Left hindlimb (tissue), 1 donor: ENCODE data around the gene STON1.
"Not testable (repeated sequence)": the region's sequence is repeated elsewhere in the genome, so short reads cannot be mapped to it uniquely, and the experiment has no call there.

Experiments used
- DNase-seq: peaks from one replicate; pipeline ENCODE4 v3.0.0-alpha.2; 2018

STON1 gene

GRCh38 chr2:48528431-48528830 lies 1.5 kb upstream of the STON1 start:
- no peak for DNase-seq

GRCh38 chr2:48529194-48529593 lies 760 bp upstream of the STON1 start:
- DNase-seq, result peak; percentile 50

DNA sequence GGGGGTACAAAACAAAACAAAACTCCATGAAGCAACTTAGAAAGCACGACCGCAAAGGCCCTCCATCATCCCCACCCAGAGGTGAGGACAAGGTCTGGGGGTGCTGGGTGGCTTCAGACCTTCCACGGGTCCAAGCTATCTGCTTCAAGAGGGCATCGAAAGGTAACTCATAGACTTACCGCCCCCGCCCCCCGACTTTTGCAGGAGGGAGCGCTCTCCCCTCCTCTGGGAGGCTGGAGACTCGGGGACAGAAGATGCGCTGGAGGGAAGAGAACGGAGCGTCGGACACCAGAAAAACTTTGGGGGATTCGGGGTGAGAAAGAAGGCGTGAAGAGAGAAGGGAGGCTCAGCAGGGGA lies 300 bp upstream of the STON1 start:
- DNase-seq, result no peak

DNA sequence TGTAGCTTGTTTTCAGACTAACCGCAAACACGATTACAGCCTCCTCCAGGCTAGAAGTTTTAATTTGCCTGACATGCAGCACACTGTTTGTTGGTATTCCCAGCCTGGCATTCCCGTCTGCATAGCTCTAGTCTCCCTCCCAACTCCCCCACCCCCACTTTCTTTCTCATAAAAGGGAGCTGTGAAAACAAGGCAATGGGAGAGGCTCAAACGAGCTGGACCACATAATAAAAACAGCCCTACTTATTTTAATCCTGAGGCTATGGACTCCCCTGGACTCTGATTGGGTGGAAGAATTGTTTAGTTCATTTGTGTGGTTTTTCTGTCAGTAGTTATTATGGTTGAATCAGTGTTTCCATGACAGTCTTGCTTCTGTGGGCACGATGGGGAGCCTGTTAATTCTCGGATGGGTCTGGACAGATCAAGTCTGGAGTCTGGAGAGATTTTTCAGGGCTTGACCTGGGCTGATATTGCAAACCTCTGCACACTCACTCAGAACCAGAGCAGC lies 1.2 kb downstream of the STON1 start:
- peak; percentile 69 for DNase-seq

DNA sequence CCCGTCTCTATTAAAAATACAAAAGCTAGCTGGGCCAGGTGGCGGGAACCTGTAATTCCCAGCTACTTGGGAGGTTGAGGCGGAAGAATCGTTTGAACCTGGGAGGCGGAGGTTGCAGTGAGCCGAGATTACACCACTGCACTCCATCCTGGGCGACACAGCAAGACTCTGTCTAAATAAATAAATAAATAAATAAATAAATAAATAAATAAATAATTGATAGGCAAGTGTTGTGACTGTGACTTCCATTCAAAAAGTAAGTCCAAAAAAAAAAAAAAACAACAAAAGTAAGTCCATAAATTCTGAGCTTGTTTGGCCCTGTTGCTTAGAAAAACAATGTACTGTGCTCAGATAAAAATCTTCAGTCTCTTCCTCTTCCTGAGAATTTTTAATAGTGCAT lies 2.2 kb downstream of the STON1 start:
- no peak for DNase-seq

- DNase-seq, result no peak
Observed at GRCh38 chr2:48532824-48533223, 2.9 kb downstream of the STON1 start.

DNA sequence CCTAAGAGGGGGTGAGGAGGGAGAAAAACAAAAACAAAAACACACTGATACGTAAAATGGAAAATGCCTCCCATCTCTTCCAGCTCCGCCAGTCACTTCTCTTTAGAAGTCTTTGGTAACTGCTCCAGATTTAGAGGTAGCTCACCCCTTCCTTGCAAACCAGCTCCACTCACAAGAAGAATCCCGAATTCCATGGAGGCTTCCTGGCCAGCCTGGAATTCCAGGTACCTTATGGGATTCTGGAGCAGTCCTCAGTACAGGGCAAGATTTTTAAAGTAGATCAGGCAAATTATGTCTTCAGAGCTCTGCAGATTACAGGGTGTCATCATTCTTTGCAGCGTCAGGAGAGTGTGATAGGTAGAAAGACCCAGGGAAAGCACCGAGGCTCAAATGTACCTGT lies 4.8 kb downstream of the STON1 start:
- no peak for DNase-seq

GRCh38 chr2:48540237-48540935 lies 10.4 kb downstream of the STON1 start:
- no peak for DNase-seq

- no peak for DNase-seq
Observed at GRCh38 chr2:48541666-48542389, 11.9 kb downstream of the STON1 start.

DNA sequence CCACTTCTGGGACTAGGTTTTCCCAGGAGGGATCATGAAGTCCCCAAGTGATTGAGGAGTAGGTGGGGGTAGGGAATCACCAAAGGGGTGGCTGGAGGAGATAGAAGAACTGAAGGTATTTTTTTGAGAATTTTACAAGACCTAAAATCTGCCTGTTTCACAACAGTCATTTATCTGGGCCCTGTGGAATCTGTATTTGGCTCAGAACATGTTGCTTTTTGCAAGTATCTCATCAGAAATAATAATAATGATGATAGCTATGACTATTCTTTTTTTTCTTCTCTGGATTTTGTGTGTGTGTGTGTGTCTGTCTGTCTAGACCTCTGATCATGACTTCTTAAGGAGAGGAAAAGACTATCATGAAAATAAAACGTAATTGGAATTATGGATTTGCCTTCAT lies 13.9 kb downstream of the STON1 start:
- no peak for DNase-seq

DNA sequence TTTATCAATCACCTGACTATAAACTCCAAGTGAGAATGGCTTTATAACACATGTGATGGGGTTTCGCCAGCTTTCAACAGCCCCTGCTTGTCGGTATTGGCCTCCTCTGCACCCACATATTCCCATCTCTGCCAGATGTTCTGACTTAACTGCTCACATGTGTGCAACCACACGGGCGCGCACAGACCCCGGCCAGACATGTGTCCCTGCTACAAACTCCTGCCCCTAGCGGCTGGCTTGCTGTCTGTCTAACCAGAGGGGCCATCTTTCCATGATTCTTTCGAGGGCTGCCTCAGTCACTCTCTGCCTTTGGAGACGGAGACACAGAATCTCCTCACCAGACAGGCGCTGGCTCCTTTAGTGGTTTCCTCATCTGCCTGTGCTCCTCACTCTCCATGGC lies 15.3 kb downstream of the STON1 start:
- peak; percentile 65 for DNase-seq

GRCh38 chr2:48548840-48549239 lies 18.9 kb downstream of the STON1 start:
- no peak for DNase-seq

DNA sequence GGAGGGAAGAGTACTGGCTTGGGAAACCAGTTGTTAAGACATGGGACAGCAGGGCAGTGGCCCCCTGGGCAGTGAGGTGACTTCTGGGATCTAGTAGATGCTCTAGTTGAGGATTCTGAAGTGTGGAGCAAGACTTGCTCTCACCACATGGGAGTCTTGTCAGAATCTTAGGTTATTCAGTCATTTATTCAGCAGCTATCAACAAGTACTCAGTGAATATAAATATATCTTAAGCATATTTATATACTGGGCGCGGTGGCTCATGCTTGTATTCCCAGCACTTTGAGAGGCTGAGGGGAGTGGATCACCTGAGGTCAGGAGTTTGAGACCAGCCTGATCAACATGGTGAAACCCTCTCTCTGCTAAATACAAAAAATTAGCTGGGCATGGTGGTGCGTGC lies 20.0 kb downstream of the STON1 start:
- DNase-seq, result no peak

GRCh38 chr2:48551548-48551947 lies 21.6 kb downstream of the STON1 start:
- no peak for DNase-seq

DNA sequence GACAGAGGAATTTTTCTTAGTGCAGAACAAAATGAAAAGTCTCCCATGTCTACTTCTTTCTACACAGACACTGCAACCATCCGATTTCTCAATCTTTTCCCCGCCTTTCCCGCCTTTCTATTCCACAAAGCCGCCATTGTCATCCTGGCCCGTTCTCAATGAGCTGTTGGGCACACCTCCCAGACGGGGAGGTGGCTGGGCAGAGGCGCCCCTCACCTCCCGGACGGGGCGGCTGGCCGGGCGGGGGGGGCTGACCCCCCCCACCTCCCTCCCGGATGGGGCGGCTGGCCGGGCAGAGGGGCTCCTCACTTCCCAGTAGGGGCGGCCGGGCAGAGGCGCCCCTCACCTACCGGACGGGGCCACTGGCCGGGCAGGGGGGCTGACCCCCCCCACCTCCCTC lies 25.1 kb downstream of the STON1 start:
- not testable (repeated sequence) for DNase-seq

DNA sequence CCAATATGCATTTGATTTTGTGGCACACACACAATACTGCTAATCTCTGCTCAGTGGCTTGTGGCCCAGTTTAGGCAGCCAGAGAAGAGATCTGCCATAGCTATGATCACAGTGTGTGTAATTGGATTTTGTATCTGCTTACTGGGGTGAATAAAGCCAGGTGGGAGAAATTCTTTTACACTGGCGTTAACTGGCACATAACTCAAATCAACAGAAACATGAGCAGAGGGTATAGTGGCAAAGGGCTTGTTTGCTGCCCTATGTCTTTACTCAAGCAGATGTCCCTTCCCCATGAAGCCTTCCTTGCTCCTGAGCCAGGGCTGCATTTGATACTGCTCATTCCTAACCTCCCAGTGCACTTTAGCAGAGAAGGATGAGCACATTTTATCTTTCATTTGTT lies 28.5 kb downstream of the STON1 start:
- no peak for DNase-seq

- no peak for DNase-seq
Observed at GRCh38 chr2:48560546-48561209, 30.7 kb downstream of the STON1 start.

- no peak for DNase-seq
Observed at GRCh38 chr2:48562281-48562680, 32.3 kb downstream of the STON1 start.

DNA sequence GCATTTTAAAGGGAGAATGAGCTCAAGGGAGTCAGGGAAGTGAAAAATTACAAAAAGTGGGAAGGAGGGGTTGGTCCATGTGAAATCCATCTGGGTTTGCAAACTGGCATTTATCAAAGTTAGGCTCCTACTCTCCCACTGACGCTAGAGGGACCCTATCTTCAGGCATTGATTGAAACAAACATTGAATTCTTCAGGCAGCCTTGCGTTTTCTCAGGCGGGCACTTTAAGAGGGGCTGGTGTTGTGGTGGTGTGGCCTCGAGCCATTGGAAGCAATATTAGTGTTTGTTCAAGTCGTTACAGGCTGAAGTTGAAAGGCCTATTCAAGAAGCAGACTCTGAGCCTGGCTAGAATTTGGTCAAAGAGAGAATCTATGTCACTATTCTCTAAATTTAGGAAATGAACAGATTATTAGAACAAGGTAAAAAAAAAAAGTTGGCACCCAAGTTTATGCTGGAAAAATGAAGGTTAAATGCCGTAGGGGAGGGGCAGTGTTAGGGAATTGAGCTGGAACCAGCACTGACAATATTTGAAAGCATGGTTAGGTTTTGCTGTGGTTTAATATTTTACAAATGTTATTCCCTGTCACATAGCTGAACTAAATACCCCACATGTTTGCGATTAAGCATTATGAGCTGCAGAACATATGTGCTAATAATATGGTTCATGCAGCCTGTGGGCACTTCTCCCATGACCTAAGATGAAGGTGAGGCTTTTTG lies 36.8 kb downstream of the STON1 start:
- peak; percentile 69 for DNase-seq

GRCh38 chr2:48567671-48568070 lies 37.7 kb downstream of the STON1 start:
- DNase-seq, result peak; percentile 45

DNA sequence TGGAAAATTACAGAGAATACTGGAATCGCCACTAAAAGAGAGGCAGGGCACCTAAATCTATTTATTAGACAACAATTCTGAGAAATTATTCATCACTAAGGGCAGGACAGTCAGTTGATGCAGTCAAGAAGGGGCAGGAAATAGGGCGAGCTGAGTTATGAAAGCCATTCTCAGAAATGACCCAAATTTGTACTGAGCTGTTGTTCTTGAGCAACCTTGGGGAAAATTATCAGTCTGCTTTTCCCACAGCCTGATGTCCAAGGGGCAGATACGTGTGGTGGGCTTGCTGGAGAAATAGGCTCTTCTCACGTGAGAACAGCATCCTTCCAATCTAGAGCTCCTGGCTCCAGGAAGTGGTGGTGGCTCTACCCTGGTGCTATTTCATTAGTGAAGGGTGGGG lies 38.6 kb downstream of the STON1 start:
- DNase-seq, result no peak

GRCh38 chr2:48569433-48569832 lies 39.5 kb downstream of the STON1 start:
- DNase-seq, result no peak

DNA sequence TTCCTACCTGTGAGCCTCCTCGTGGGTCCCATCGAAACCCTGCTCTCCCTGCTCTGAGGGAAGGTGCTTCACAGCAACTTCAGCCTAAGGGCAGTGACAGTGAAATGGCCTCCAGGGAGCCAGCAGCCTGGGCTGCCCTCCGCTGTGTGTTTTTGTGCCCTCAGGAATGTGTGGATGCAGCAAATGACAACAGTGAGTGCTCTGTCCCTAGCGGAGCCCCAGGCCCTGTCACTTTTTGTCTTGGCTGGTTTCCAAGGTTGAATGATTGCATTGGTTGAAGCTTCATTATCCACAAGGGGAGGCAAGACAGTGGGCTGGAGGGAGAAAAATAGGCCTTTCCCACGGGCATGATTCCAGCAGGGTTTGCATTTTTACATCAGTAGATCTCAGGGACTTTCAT lies 42.9 kb downstream of the STON1 start:
- no peak for DNase-seq
